Gastroesophageal sphincter (tissue), 3 donors: ENCODE results near the gene ANO2.

Experiments
- CTCF ChIP-seq, 4 experiments: fragments of 200-600 bp in 2 of 4; fragments of 450-650 bp in 2 of 4; sonication (generic) in 1 of 4; IDR thresholded peaks; one replicate each; pipeline ENCODE4 v1.5.1; 2017 to 2019; ENCODE audit warnings: antibody characterized with exemption in 4 of 4, mild to moderate bottlenecking in 2 of 4, moderate library complexity in 2 of 4
- EP300 ChIP-seq: sonication (generic); formaldehyde crosslinking; IDR thresholded peaks from one replicate; pipeline ENCODE4 v1.6.1; 2017; ENCODE audit warnings: antibody characterized with exemption, mild to moderate bottlenecking
- POLR2A ChIP-seq, 2 donors: fragments of 450-650 bp; IDR thresholded peaks; one replicate each; pipeline ENCODE4 v1.6.1; 2017; ENCODE audit warnings: antibody characterized with exemption in 2 of 2, mild to moderate bottlenecking in 2 of 2, moderate library complexity in 1 of 2

- TF ChIP-seq CTCF (IDR thresholded peaks at IDR 0.05) (no peak), EP300 (no peak), POLR2A (IDR thresholded peaks at IDR 0.05) (no peak)
Measured at GRCh38 chr12:5969974-5970690, 25.1 kb upstream of the ANO2 start.
